Kidney (tissue), 14 donors: ENCODE data around the gene RHEX. TPM values are rescaled to one million over a fixed set of nuclear protein-coding genes. Genes with fewer than 3 reads are reported as not detected.

Source experiments
- DNase-seq, 5 donors: peaks; one replicate each; pipeline ENCODE4 v3.0.0-alpha.2; 2013 to 2020
- FAIRE-seq: peaks from 2 replicates; lab custom pipeline; 2012; peaks lifted over from hg19 to GRCh38; lab: Jason Lieb, UNC
- H3K27ac ChIP-seq, 2 donors: one replicate each; pipeline ENCODE4 v1.7.0; 2013; ENCODE audit warnings: low read depth in 2 of 2, low read length in 2 of 2, inconsistent platforms in 1 of 2
- H3K27me3 ChIP-seq: one replicate; pipeline ENCODE4 v1.7.1; 2013; ENCODE audit warnings: low read length, inconsistent platforms; ENCODE audit not compliant: control insufficient read depth, insufficient read depth
- H3K36me3 ChIP-seq, 3 donors: one replicate each; pipeline versions ENCODE4 v1.7.0 to v1.7.1; 2013; ENCODE audit warnings: low read length in 3 of 3, control low read depth in 1 of 3, inconsistent platforms in 1 of 3; ENCODE audit not compliant: insufficient read depth in 3 of 3, control insufficient read depth in 2 of 3
- H3K4me1 ChIP-seq, 3 donors: one replicate each; pipeline versions ENCODE4 v1.7.0 to v1.7.1; 2013; ENCODE audit warnings: low read length in 3 of 3, inconsistent platforms in 1 of 3, low read depth in 1 of 3; ENCODE audit not compliant: control insufficient read depth in 2 of 3, insufficient read depth in 2 of 3
- H3K4me3 ChIP-seq, 3 donors: one replicate each; pipeline versions ENCODE4 v1.7.0 to v1.8.1; 2013; ENCODE audit warnings: low read length in 3 of 3, control low read depth in 1 of 3, inconsistent platforms in 1 of 3
- H3K9ac ChIP-seq, 3 donors: one replicate each; pipeline versions ENCODE4 v1.7.0 to v1.7.1; 2013; ENCODE audit warnings: low read length in 3 of 3, control low read depth in 1 of 3, inconsistent platforms in 1 of 3
- H3K9me3 ChIP-seq, 3 donors: one replicate each; pipeline versions ENCODE4 v1.7.0 to v1.7.1; 2013; ENCODE audit warnings: low read length in 3 of 3, control low read depth in 1 of 3, inconsistent platforms in 1 of 3; ENCODE audit not compliant: control insufficient read depth in 2 of 3, insufficient read depth in 1 of 3
- intact Hi-C: fragments of 100-400 bp; cut with DNase I; formaldehyde crosslinking; loops from one replicate; pipeline ENCODE4 v1.11.1; 2022
- polyA plus RNA-seq: library from polyadenylated mRNA; stranded (reverse); fragments of 350-450 nt; fragmentation: Illumina TruSeq; extraction: RNeasy Lipid Tissue Mini Kit (QIAGEN cat#74804); gene quantifications from one replicate; pipeline ENCODE4 v1.2.3, GENCODE V29; 2014; ENCODE audit warnings: low read depth, low replicate concordance; ENCODE audit not compliant: insufficient read depth
- total RNA-seq: library from RNA; stranded (reverse); fragmentation: NEBNext Ultra II Directional; extraction: Animal tissue kit (Norgen Biotek cat#: 25700); gene quantifications from one replicate; pipeline ENCODE4 v1.2.1, GENCODE V29; 2021
- TF ChIP-seq, protein P1 (sequence below): IDR thresholded peaks from 3 replicates; pipeline ENCODE4 v1.5.1; 2012; ENCODE audit warnings: mild to moderate bottlenecking, moderate library complexity, borderline replicate concordance; ENCODE audit not compliant: insufficient read depth; ENCODE audit errors: extremely low read depth
- donor health status: control.
- donor health status: control.
- donor health status: control.
- donor health status: control.
- donor health status: control.
- donor health status: DM: yes; HTN: yes; CAD: no.
- donor health status: Normal renal cell carcinoma (clear cell type).

Gene RHEX
- total and polyA plus RNA-seq, 2 donors from 2014 or later, result 10.2 to 39.5 TPM

DNA sequence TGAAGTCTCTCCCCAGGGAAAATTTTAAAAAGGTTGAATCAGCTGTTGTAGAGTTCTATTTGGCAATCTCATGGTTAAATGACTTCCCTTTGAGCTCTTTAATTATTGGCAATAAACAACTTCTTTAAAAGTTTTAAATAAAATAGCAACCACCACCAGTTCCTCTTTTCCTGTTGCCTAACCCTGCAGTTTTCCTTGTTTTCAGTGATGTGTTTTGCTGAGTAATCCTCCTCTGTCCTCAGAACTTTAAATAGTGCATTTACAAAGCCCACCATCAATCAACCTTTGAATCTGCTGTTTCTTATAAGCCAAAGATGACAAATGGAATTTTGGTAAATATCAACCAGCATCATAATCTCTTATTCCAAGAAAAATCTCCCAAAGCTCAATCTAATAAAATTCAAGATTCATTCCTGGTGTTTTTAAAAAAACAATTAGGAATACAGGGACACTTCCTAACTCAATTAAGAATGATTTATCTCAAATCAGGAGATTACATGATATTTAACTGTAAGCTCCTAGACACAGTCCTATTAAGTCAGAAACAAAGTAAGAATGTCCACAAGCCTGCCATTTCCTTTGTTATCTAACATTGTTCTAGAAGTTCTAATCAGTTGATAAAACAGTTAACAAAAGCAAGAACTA lies 49.4 kb downstream of the RHEX start:
- no peaks in the 10 kb centered on the region for H3K9me3 ChIP-seq
- no peaks in the 10 kb centered on the region for H3K27me3 ChIP-seq
- intact Hi-C loops, result no loop called here
- DNase-seq, result no peak
- H3K9ac ChIP-seq, result no peak overlapping the region
- H3K36me3 ChIP-seq, result no peaks in the 10 kb centered on the region
- H3K4me1 ChIP-seq, result no peaks in the 10 kb centered on the region
- FAIRE-seq, result no peak
- TF ChIP-seq, protein P1, sequence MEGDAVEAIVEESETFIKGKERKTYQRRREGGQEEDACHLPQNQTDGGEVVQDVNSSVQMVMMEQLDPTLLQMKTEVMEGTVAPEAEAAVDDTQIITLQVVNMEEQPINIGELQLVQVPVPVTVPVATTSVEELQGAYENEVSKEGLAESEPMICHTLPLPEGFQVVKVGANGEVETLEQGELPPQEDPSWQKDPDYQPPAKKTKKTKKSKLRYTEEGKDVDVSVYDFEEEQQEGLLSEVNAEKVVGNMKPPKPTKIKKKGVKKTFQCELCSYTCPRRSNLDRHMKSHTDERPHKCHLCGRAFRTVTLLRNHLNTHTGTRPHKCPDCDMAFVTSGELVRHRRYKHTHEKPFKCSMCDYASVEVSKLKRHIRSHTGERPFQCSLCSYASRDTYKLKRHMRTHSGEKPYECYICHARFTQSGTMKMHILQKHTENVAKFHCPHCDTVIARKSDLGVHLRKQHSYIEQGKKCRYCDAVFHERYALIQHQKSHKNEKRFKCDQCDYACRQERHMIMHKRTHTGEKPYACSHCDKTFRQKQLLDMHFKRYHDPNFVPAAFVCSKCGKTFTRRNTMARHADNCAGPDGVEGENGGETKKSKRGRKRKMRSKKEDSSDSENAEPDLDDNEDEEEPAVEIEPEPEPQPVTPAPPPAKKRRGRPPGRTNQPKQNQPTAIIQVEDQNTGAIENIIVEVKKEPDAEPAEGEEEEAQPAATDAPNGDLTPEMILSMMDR, result no peak
- no peak overlapping the region for H3K27ac ChIP-seq
- no peak overlapping the region for H3K4me3 ChIP-seq

DNA sequence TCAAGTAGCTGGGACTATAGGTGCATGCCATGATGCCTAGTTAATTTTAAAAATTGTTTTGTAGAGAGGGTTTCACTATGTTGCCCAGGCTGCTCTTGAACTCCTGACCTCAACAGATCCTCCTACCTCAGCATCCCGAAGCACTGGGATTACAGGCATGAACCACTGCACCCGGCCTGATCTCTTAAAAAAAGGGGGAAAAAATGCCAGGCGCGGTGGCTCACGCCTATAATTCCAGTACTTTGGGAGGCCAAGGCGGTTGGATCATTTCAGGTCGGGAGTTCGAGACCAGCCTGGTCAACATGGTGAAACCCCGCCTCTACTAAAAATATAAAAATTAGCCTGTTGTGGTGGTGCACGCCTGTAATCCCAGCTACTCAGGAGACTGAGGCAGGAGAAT lies 51.0 kb downstream of the RHEX start:
- intact Hi-C loops, result no loop called here
- H3K36me3 ChIP-seq, result no peaks in the 10 kb centered on the region
- H3K4me1 ChIP-seq, result no peaks in the 10 kb centered on the region
- DNase-seq (no peak), FAIRE-seq (no peak)
- H3K9me3 ChIP-seq, result no peaks in the 10 kb centered on the region
- H3K27ac ChIP-seq, result no peak overlapping the region
- TF ChIP-seq, protein P1, result no peak
- no peak overlapping the region for H3K4me3 ChIP-seq
- H3K9ac ChIP-seq, result no peak overlapping the region
- no peaks in the 10 kb centered on the region for H3K27me3 ChIP-seq

DNA sequence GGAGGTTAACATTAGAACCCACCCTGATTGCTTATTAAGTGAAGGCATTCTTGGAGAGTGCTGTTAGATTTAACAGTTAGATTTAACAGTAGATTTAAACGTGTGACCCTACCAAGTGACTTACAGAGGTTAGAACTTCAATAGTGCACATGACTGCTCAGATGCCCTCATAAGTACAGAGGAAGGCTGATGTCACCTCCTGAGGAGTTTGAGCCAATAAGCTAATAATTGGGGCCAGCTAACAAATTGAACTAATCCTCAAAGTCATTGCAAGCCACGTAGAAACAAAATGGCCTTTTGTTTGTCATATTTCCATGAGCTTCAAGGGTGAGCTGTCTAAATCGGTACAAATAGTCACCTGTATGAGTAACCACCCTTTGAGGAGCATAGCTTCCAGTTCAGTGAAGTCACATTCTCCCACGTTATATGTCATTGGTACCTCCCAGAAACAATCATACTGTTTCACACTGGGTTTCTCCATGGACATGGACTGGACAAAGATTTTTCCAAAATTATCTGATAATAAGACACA lies 52.6 kb downstream of the RHEX start:
- H3K27ac ChIP-seq, result no peak overlapping the region
- no peaks in the 10 kb centered on the region for H3K4me1 ChIP-seq
- no peak overlapping the region for H3K4me3 ChIP-seq
- H3K36me3 ChIP-seq, result no peaks in the 10 kb centered on the region
- FAIRE-seq (no peak), DNase-seq (no peak)
- no peaks in the 10 kb centered on the region for H3K27me3 ChIP-seq
- H3K9me3 ChIP-seq, result no peaks in the 10 kb centered on the region
- TF ChIP-seq, protein P1, result no peak
- H3K9ac ChIP-seq, result no peak overlapping the region
- intact Hi-C loops, result no loop called here
